PC-9 (cell line): ENCODE results near the gene TMEM187. TPM values are rescaled to one million over a fixed set of nuclear protein-coding genes. Genes with fewer than 3 reads are reported as not detected.

Experiments used
- BruUV-seq: library from RNA; stranded (reverse); fragments of 400-500 nt; replicated peaks from 2 replicates; lab custom pipeline; 2021; lab: Mats Ljungman, UMichigan
- CTCF ChIA-PET: fragments of 300-600 bp; sonication (Branson Sonifier 250); formaldehyde crosslinking; loops from one replicate; lab custom pipeline; 2022; ENCODE audit warnings: antibody characterized with exemption; lab: Charles Lee
- POLR2A ChIA-PET: fragments of 300-600 bp; sonication (Branson Sonifier 250); formaldehyde crosslinking; loops from one replicate; lab custom pipeline; 2022; ENCODE audit warnings: antibody characterized with exemption; ENCODE audit not compliant: unreplicated experiment; lab: Charles Lee
- DNase-seq, 2 experiments: peaks; one replicate each; pipeline versions ENCODE4 v3.0.0 to v3.0.0-alpha.2; 2015 to 2022; ENCODE audit warnings: mixed read lengths in 1 of 2
- H2AFZ ChIP-seq: fragments of 200-600 bp; sonication (generic); 2 replicates; pipeline ENCODE4 v1.8.1; 2017; ENCODE audit warnings: antibody characterized with exemption
- H3F3A ChIP-seq: fragments of 200-600 bp; sonication (generic); 2 replicates; pipeline ENCODE4 v1.8.1; 2017; ENCODE audit warnings: antibody characterized with exemption, mild to moderate bottlenecking, low read depth; ENCODE audit not compliant: insufficient read depth
- H3K27ac ChIP-seq: fragments of 200-600 bp; sonication (generic); 2 replicates; pipeline ENCODE4 v1.6.1; 2016; ENCODE audit warnings: mixed run types
- H3K27me3 ChIP-seq: fragments of 200-600 bp; sonication (generic); 2 replicates; pipeline ENCODE4 v1.6.1; 2016; ENCODE audit warnings: low read depth, mixed run types; ENCODE audit not compliant: insufficient read depth
- H3K36me3 ChIP-seq: fragments of 200-600 bp; sonication (generic); 2 replicates; pipeline ENCODE4 v1.6.1; 2016; ENCODE audit warnings: low read depth, mixed run types
- H3K4me1 ChIP-seq: fragments of 200-600 bp; sonication (generic); replicated peaks from 2 replicates; pipeline ENCODE4 v1.6.1; 2016; ENCODE audit warnings: mixed run types; ENCODE audit not compliant: insufficient read depth
- H3K4me2 ChIP-seq: fragments of 200-600 bp; sonication (generic); 2 replicates; pipeline ENCODE4 v1.6.1; 2017; ENCODE audit warnings: mixed run types
- H3K4me3 ChIP-seq: fragments of 200-600 bp; sonication (generic); 2 replicates; pipeline ENCODE4 v1.6.1; 2016; ENCODE audit warnings: mixed run types
- H3K79me2 ChIP-seq: fragments of 200-600 bp; sonication (generic); 2 replicates; pipeline ENCODE4 v1.6.1; 2017; ENCODE audit warnings: low read depth, mixed run types
- H3K9me2 ChIP-seq: fragments of 200-600 bp; sonication (generic); 2 replicates; pipeline ENCODE4 v1.8.1; 2017; ENCODE audit warnings: mild to moderate bottlenecking; ENCODE audit not compliant: insufficient read depth
- H3K9me3 ChIP-seq: fragments of 200-600 bp; sonication (generic); 2 replicates; pipeline ENCODE4 v1.8.1; 2016; ENCODE audit warnings: low read depth; ENCODE audit not compliant: insufficient read depth
- H4K20me1 ChIP-seq: fragments of 200-600 bp; sonication (generic); 2 replicates; pipeline ENCODE4 v1.8.1; 2017; ENCODE audit not compliant: insufficient read depth
- CTCF ChIP-seq: fragments of 200-600 bp; sonication (generic); conservative IDR thresholded peaks from 2 replicates; pipeline ENCODE4 v1.6.1; 2017; ENCODE audit warnings: mixed run types, antibody characterized with exemption, mild to moderate bottlenecking, moderate library complexity
- EZH2 ChIP-seq: fragments of 200-600 bp; sonication (generic); IDR thresholded peaks from 2 replicates; pipeline ENCODE4 v1.8.0; 2017; ENCODE audit warnings: antibody characterized with exemption, low read depth
- intact Hi-C: fragments of 100-400 bp; cut with micrococcal nuclease; formaldehyde crosslinking; loops from one replicate; pipeline ENCODE4 v1.10.0; 2022; ENCODE audit not compliant: unreplicated experiment
- total RNA-seq: library from RNA; stranded (reverse); gene quantifications from 2 replicates; pipeline ENCODE4 v1.2.3, GENCODE V29; 2021

Gene TMEM187
- total RNA-seq, 1 experiment from 2014 or later, result 20.1 TPM

- TF ChIP-seq EZH2 (no peak), CTCF (no peak)
- BruUV-seq, result no TSS peak
- no peak overlapping the region for H3K4me3 ChIP-seq
- H3K4me1 ChIP-seq, result peaks cover 15% of the 10 kb centered on the region
- DNase-seq, result peak in 1 of 2 experiments; percentile 38
- no peaks in the 10 kb centered on the region for H3K79me2 ChIP-seq
- no peaks in the 10 kb centered on the region for H3K36me3 ChIP-seq
- H3K9me2 ChIP-seq, result no peaks in the 10 kb centered on the region
- peak overlapping the region; percentile 64 for H3K4me2 ChIP-seq
- H4K20me1 ChIP-seq, result no peaks in the 10 kb centered on the region
- H2AFZ ChIP-seq, result no peak overlapping the region
- POLR2A ChIA-PET, result no interaction called here
- CTCF ChIA-PET, result no interaction called here
- intact Hi-C loops, result no loop called here
- peaks cover 9% of the 10 kb centered on the region; the same call in 1 of the 2 replicates for H3F3A ChIP-seq
- H3K9me3 ChIP-seq, result no peaks in the 10 kb centered on the region
- no peaks in the 10 kb centered on the region for H3K27me3 ChIP-seq
- H3K27ac ChIP-seq, result peak overlapping the region; percentile 17; the same call in 1 of the 2 replicates
Observed at GRCh38 chrX:153999359-154000037, 26.9 kb downstream of the TMEM187 start.

- no TSS peak for BruUV-seq
- CTCF ChIA-PET, result no interaction called here
- no peaks in the 10 kb centered on the region for H3K27me3 ChIP-seq
- H3K9me2 ChIP-seq, result no peaks in the 10 kb centered on the region
- POLR2A ChIA-PET, result no interaction called here
- intact Hi-C loops, result no loop called here
- H3K4me2 ChIP-seq, result peak overlapping the region; percentile 64
- no peaks in the 10 kb centered on the region for H3K79me2 ChIP-seq
- DNase-seq, result peak; percentile 47 to 71
- H3K27ac ChIP-seq, result peak overlapping the region; percentile 17; the same call in 1 of the 2 replicates
- no peaks in the 10 kb centered on the region for H4K20me1 ChIP-seq
- H3F3A ChIP-seq, result peaks cover 9% of the 10 kb centered on the region; the same call in 1 of the 2 replicates
- peaks cover 15% of the 10 kb centered on the region for H3K4me1 ChIP-seq
- no peak overlapping the region for H2AFZ ChIP-seq
- H3K36me3 ChIP-seq, result no peaks in the 10 kb centered on the region
- TF ChIP-seq EZH2, result no peak
- TF ChIP-seq CTCF, result no peak
- H3K9me3 ChIP-seq, result no peaks in the 10 kb centered on the region
- H3K4me3 ChIP-seq, result no peak overlapping the region
Observed at GRCh38 chrX:154000051-154000450, 27.5 kb downstream of the TMEM187 start.

- no TSS peak for BruUV-seq
- POLR2A ChIA-PET, result no interaction called here
- CTCF ChIA-PET, result interaction anchor here (0.6 kb wide), 1 partner anchor 124 kb away, joined by 3 read pairs; no protein-coding TSS in a partner anchor
- H3F3A ChIP-seq, result peaks cover 9% of the 10 kb centered on the region; the same call in 1 of the 2 replicates
- no peaks in the 10 kb centered on the region for H3K27me3 ChIP-seq
- no peak overlapping the region for H3K4me3 ChIP-seq
- H4K20me1 ChIP-seq, result no peaks in the 10 kb centered on the region
- intact Hi-C loops, result loop anchor here (2.0 kb wide), 1 partner anchor 31 kb away; the partner anchor contains the start of gene HCFC1
- peaks cover 15% of the 10 kb centered on the region for H3K4me1 ChIP-seq
- DNase-seq, result peak; percentile 45 to 76
- no peak for TF ChIP-seq CTCF
- no peaks in the 10 kb centered on the region for H3K9me3 ChIP-seq
- H3K4me2 ChIP-seq, result no peak overlapping the region; the same call in 1 of the 2 replicates
- H3K79me2 ChIP-seq, result no peaks in the 10 kb centered on the region
- no peak overlapping the region for H2AFZ ChIP-seq
- no peaks in the 10 kb centered on the region for H3K36me3 ChIP-seq
- H3K27ac ChIP-seq, result peak overlapping the region; percentile 58
- no peaks in the 10 kb centered on the region for H3K9me2 ChIP-seq
Observed at GRCh38 chrX:154002215-154002719, 29.7 kb downstream of the TMEM187 start.
